Peyer's patch (tissue), 4 donors: Measurements from ENCODE around the gene SPRY2.

Experiments
- CTCF ChIP-seq, 6 experiments: fragments of 450-650 bp in 4 of 6; fragments of 200-600 bp in 2 of 6; sonication (generic) in 1 of 6; IDR thresholded peaks; one replicate each; pipeline ENCODE4 v1.5.1; 2017 to 2019; ENCODE audit warnings: antibody characterized with exemption in 6 of 6, mild to moderate bottlenecking in 3 of 6, moderate library complexity in 1 of 6
- POLR2A ChIP-seq, 2 donors: fragments of 450-650 bp; IDR thresholded peaks; one replicate each; pipeline ENCODE4 v1.5.1; 2017; ENCODE audit warnings: antibody characterized with exemption in 2 of 2, mild to moderate bottlenecking in 2 of 2, moderate library complexity in 2 of 2

- TF ChIP-seq CTCF (IDR thresholded peaks at IDR 0.05) (no peak), POLR2A (IDR thresholded peaks at IDR 0.05) (no peak)
Measured at GRCh38 chr13:80297094-80297493, 43.8 kb downstream of the SPRY2 start.
